ENCODE data around the gene KCNK7. TPM values are rescaled to one million over a fixed set of nuclear protein-coding genes. Genes with fewer than 3 reads are reported as not detected.
A peak's percentile ranks its signal among the peaks of the same experiment; 100 is the strongest.

The KCNK7 gene
- polyA plus RNA-seq, 3 donors = 4.3 TPM; not detected in 2

DNA sequence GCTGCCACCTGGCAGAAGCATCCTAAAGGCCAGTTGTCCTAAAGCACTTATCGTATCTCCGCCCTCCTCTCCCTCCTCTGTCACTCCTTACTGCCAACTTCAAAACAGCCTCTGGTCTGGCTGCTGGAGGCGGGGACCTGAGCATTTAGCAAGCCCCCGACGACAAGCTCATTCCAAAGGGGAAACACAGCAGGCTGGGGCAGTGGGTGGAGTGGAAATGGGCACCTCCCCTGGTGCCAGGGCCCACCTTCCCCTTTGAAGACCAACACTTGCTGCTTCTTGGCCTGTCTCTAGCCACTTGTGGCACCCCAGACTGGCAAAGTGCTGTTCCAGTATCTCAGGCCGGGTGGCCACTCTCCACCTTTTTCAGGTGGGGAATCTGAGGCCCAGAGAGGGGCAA lies 14.8 kb upstream of the KCNK7 start:
- Histone ChIP-seq H3K4me1 (ENCODE audit: control insufficient read depth in 1 of 2, insufficient read depth in 2 of 2, low read length in 2 of 2) (peaks cover 39 to 53% of the 10 kb centered on the region in 2 donors), H4K20me1 (ENCODE audit: insufficient read depth, low read length) (peaks cover 86% of the 10 kb centered on the region), H3K4me2 (replicated peaks; ENCODE audit: extremely low read depth, low read length, poor library complexity, severe bottlenecking) (peak overlapping the region; percentile 99), H3K36me3 (replicated peaks in 1 of 2; ENCODE audit: control insufficient read depth in 1 of 2, insufficient read depth in 2 of 2, low read length in 2 of 2) (peaks cover 48 to 52% of the 10 kb centered on the region in 2 donors), H3K27ac (ENCODE audit: low read depth in 1 of 2, low read length in 2 of 2) (peak overlapping the region; percentile 94 to 96), H3K79me2 (ENCODE audit: insufficient read depth, low read length) (peaks cover 86% of the 10 kb centered on the region), H3K9me3 (replicated peaks in 1 of 2; ENCODE audit: control insufficient read depth in 1 of 2, insufficient read depth in 1 of 2, low read length in 2 of 2) (no peaks in the 10 kb centered on the region), H2AFZ (ENCODE audit: insufficient read depth, low read depth, low read length, poor library complexity, severe bottlenecking) (no peak overlapping the region), H3K27me3 (ENCODE audit: control insufficient read depth in 2 of 2, insufficient read depth in 2 of 2, low read length in 2 of 2) (no peaks in the 10 kb centered on the region), H3K4me3 (replicated peaks in 1 of 3; ENCODE audit: low read depth in 2 of 3, low read length in 3 of 3) (peak overlapping the region; percentile 72 to 96 (median 93)), H3K9ac (ENCODE audit: insufficient read depth, low read length, poor library complexity, severe bottlenecking) (peak overlapping the region; percentile 24)
- Mint-ChIP-seq H3K4me3 (peak overlapping the region; percentile 89 to 96), H3K27ac (peak overlapping the region; percentile 90 to 99 (median 97)), H3K9me3 (peaks cover 0 to 2% (median 1%) of the 10 kb centered on the region in 7 donors), H3K36me3 (peaks cover 53 to 67% of the 10 kb centered on the region in 2 donors), H3K4me1 (peaks cover 40% of the 10 kb centered on the region), H3K27me3 (ENCODE audit: low read depth in 3 of 3) (no peaks in the 10 kb centered on the region)
- DNase-seq = no peak
- 46% methylated on average over 5 of the region's 6 CpGs for WGBS (ENCODE audit: insufficient coverage)
- intact Hi-C loops (cut with micrococcal nuclease) = loop anchor here (5.0 to 10.0 kb wide), 3 partner anchors 33 to 68 kb away; partner anchors contain the start of gene EHBP1L1 (in 1 of the 2)
- TF ChIP-seq CTCF (IDR thresholded peaks at IDR 0.05) = no peak

DNA sequence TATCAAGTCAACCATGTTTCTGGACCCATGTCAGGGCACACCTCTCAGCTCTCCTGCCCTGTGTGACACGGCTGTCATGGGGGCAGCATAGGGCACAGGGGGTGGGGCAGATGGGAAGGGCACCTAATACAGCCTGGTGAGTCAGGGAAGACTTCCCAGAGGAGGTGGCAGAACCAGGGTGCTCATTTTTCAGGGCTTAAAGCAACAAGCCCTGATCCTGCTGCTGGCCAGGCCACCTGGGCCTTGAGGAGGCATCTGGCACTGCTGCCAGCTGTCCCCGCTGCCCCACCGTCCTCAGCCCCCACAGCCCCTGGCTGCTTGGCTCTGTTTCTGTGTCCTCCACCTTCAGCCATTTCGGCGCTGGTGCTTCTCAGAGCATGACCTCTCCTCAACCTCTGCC lies 14.1 kb upstream of the KCNK7 start:
- Histone ChIP-seq H3K9ac (ENCODE audit: insufficient read depth, low read length, poor library complexity, severe bottlenecking) (no peak overlapping the region), H2AFZ (ENCODE audit: insufficient read depth, low read depth, low read length, poor library complexity, severe bottlenecking) (no peak overlapping the region), H3K36me3 (replicated peaks in 1 of 2; ENCODE audit: control insufficient read depth in 1 of 2, insufficient read depth in 2 of 2, low read length in 2 of 2) (peaks cover 55 to 59% of the 10 kb centered on the region in 2 donors), H3K4me3 (replicated peaks in 1 of 3; ENCODE audit: low read depth in 2 of 3, low read length in 3 of 3) (peak overlapping the region in 1 of 3 experiments; percentile 96), H3K79me2 (ENCODE audit: insufficient read depth, low read length) (peaks cover 87% of the 10 kb centered on the region), H4K20me1 (ENCODE audit: insufficient read depth, low read length) (peaks cover 93% of the 10 kb centered on the region), H3K27me3 (ENCODE audit: control insufficient read depth in 2 of 2, insufficient read depth in 2 of 2, low read length in 2 of 2) (no peaks in the 10 kb centered on the region), H3K4me2 (replicated peaks; ENCODE audit: extremely low read depth, low read length, poor library complexity, severe bottlenecking) (peak overlapping the region; percentile 99), H3K4me1 (ENCODE audit: control insufficient read depth in 1 of 2, insufficient read depth in 2 of 2, low read length in 2 of 2) (peaks cover 39 to 52% of the 10 kb centered on the region in 2 donors), H3K9me3 (replicated peaks in 1 of 2; ENCODE audit: control insufficient read depth in 1 of 2, insufficient read depth in 1 of 2, low read length in 2 of 2) (no peaks in the 10 kb centered on the region), H3K27ac (ENCODE audit: low read depth in 1 of 2, low read length in 2 of 2) (peak overlapping the region in 1 of 2 donors; percentile 96)
- Mint-ChIP-seq H3K4me3 (peak overlapping the region in 1 of 2 donors; percentile 96), H3K27ac (peak overlapping the region in 5 of 7 donors; percentile 88 to 99 (median 97)), H3K4me1 (peaks cover 40% of the 10 kb centered on the region), H3K36me3 (peaks cover 60 to 75% of the 10 kb centered on the region in 2 donors), H3K27me3 (ENCODE audit: low read depth in 3 of 3) (no peaks in the 10 kb centered on the region), H3K9me3 (peaks cover 0 to 2% (median 0%) of the 10 kb centered on the region in 7 donors)
- intact Hi-C loops (cut with micrococcal nuclease) = loop anchor here (5.0 to 10.0 kb wide), 3 partner anchors 32 to 67 kb away; partner anchors contain the start of gene EHBP1L1 (in 1 of the 2)
- DNase-seq = no peak
- WGBS (ENCODE audit: insufficient coverage) = 98% methylated on average over 4 of the region's 5 CpGs
- no peak for TF ChIP-seq CTCF (IDR thresholded peaks at IDR 0.05)
